ENCODE measurements around the gene PRDX2.

- TF ChIP-seq POLR2AphosphoS5 (IDR thresholded peaks at IDR 0.05) (no peak), POLR2A (IDR thresholded peaks at IDR 0.05) (no peak)
- TF ChIP-seq, protein P1, sequence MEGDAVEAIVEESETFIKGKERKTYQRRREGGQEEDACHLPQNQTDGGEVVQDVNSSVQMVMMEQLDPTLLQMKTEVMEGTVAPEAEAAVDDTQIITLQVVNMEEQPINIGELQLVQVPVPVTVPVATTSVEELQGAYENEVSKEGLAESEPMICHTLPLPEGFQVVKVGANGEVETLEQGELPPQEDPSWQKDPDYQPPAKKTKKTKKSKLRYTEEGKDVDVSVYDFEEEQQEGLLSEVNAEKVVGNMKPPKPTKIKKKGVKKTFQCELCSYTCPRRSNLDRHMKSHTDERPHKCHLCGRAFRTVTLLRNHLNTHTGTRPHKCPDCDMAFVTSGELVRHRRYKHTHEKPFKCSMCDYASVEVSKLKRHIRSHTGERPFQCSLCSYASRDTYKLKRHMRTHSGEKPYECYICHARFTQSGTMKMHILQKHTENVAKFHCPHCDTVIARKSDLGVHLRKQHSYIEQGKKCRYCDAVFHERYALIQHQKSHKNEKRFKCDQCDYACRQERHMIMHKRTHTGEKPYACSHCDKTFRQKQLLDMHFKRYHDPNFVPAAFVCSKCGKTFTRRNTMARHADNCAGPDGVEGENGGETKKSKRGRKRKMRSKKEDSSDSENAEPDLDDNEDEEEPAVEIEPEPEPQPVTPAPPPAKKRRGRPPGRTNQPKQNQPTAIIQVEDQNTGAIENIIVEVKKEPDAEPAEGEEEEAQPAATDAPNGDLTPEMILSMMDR (IDR thresholded peaks at IDR 0.05): peak; percentile 92 to 97 (median 96)
These were observed 43.9 kb downstream of the PRDX2 start for GRCh38 chr19:12757544-12758274.

Data from upper lobe of left lung (tissue), 4 donors.